GM18909 (cell line): ENCODE data around the gene PPP1CB.
"Not testable (repeated sequence)": the region's sequence is repeated elsewhere in the genome, so short reads cannot be mapped to it uniquely, and the experiment has no call there.

Experiments
- ATAC-seq: cut with Tn5 transposase; IDR thresholded peaks from one replicate; pipeline ENCODE4 v1.9.1; 2021; ENCODE audit warnings: mild to moderate bottlenecking; ENCODE audit not compliant: unreplicated experiment, poor library complexity

Gene PPP1CB

DNA sequence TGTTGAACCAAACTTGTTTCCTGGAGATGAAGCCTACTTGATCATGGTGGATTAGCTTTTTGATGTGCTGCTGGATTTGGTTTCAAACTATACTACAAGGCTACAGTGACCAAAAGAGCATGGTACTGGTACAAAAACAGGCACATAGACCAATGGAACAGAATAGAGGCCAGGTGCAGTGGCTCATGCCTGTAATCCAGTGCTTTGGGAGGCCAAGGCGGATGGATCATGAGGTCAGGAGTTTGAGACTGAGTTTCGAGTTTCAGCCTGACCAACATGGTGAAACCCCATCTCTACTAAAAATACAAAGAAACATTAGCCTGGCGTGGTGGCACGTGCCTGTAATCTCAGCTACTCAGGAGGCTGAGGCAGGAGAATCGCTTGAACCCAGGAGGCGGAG, 9.0 kb upstream of the PPP1CB start:
- not testable (repeated sequence) for ATAC-seq

DNA sequence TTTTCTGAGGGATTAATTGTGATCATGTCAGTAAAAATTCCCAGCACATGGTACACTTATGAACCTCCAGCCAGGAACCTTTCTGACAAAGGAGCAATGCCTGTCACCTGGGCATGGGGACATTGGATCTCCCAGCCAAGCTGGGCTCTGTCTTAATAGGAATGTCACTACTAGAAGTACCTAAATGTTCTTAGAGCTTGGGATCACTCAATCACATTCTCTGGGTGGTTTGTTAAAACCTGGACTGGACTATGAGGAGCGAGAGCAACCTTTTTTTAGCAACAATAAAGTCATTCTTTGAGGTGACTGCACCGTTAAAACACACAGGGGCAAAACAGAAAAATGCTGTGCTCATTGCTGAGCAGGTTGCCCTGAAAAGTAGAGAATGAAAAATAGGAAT, 6.4 kb upstream of the PPP1CB start:
- ATAC-seq = no peak

DNA sequence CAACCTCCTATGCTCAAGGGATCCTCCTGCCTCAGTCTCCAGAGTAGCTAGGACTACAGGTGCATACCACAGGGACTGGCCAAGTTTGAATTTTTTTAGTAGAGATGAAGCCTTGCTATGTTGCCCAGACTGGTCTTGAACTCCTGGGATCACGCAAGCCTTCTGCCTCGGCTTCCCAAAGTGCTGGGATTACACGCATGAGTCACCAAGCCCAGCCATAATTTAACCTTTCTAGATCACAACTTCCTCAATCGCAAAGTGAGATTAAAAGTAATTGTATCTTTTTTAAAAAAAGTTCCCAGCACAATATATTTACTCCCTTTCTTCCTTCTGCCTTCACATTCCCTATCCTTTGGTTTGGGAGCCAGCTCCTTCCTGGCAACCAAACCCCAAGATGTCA, 5.8 kb upstream of the PPP1CB start:
- no peak for ATAC-seq

DNA sequence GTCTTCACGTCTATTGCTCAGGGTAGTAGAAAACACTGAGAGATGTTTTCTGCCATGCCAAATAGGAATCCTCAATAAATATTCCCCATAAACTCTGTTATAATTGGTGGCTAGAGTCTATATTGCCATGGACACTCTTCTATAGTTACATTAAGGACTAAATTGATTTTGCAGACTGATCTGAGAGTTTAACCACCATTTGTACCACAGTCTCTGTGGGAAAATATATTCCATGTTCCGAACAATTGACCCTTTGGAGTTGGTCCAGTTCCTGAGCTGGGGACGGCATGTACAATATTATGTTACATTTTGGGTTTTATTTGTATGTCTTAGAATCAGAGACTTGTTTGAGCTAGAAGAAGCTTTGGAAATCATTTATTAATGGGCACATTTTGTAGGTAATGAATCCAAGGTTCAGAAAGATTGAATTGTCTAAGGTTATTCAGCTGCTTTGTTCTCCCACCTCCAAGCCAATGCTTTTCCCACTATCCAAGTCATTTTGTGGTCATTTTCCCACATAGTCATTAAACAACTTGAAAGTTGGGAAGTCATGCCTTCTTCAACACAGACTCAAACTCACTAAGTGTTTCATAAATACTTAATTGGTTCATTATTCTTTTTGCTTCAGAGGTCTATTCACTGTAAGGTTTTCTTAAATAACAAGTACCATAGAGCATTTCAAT, 5.1 kb upstream of the PPP1CB start:
- no peak for ATAC-seq

DNA sequence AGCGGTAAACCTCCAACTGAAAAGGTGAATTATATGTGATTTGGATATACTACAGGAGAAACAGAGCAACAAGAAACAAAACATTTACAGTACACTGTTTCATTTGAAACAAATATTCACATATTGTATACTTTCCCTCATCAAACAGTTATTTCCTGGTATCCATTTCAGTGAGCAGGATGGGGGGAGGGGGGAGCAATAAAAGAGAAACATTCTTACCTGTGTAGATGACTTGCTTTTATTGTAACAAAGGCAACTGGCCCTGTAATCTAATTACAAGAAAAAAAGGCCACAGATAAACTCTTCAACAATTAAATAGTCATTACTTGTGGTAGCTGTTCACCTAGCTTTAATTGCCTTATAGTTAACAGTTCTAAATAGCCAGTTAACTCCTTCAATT, 3.9 kb upstream of the PPP1CB start:
- no peak for ATAC-seq

DNA sequence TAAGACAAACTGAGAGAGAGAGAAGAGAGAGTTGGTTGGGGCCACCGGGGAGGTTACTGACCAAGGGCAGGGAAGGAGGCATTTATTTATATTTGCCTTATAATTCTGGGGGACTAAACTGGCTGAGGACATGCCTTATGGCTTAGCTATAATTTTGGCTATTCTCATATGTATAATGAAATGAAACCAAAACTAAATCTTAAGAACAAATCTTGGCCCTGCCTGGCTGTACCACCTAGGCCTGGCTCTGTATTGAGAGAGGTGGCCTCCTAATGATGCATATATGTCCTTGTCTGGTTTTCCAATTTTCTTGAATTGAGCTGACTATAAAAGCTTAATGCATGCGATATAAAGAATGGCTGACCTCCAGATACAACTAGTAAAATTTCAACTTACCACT, 3.5 kb upstream of the PPP1CB start:
- no peak for ATAC-seq

DNA sequence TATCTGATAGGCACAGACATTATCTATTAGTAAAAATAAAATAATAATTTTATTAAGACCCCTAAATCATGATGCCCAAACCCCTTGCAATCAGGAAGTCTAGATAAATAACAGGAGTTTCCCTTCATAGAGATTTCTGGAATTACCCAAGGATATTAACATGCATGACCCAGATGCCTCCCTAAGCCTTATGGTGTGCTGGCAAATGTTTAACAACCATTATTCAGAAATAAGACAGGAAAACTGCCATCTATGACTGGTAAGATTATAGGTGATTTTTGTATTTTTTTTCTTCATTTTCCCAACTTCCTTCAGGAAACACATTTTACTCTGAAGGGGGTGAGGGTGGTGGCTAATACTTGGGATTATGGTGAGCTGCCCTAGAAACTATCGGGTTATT, 2.7 kb upstream of the PPP1CB start:
- no peak for ATAC-seq

DNA sequence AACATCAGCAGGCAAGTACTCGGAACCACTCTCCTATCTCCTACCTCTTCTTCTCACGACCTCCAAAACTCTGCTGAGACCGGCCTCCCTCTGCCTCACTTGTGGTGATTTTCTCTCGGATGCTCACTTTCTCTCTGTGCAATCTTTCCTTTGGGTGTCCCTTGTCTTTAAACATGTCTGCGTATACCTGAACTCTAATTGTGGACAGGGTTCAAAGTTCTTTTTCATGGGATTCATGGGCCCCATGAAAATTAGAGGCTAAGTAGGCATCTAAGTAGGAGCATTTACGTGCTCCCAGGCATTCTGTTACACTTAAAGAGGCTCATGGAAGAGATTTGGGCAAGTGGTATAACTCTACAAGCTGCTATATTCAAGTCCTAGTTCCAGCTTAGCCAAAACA, 2.1 kb upstream of the PPP1CB start:
- ATAC-seq = no peak

DNA sequence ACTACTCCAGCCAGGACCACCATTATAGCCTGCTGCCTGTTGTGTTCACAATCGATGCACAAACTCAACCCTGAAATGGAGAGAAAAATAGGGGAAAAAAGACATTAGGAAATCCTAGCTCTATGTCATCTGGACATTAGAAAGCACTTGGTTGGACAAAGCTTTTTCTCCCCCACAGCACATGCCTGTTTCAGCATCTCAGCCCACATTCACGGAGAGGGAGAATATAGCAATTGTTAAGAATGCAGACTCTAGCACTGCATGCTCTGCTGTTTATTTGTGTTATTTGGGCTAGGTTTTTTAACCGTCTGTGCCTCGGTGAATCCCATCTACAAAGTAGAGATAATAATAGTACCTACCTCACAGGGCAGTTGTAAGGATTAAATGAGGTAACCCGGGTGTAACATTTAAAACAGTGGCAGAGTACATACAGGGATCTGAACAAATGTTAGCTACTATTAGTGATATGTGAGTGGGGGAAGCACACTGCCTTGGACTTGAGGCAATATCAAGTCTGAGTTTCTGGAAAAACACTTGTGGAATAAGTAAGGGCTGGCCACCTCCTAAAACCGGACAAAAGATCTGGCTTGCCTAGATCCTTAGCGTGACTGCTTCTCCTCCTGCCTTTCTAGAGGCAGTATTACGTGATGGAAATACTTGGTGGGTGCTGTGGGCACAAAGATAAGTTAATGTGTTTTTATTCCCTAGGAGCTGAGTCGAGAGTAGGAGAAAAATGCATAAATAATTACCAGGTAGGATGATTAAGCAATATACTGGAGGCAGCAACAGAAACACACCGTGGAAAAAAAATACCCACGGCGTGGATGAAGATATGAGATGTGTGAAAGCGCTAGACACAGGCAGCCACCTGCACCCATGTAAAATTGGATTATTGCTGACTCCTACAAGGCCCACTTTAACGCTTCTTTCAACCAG, 1.0 kb upstream of the PPP1CB start:
- no peak for ATAC-seq

DNA sequence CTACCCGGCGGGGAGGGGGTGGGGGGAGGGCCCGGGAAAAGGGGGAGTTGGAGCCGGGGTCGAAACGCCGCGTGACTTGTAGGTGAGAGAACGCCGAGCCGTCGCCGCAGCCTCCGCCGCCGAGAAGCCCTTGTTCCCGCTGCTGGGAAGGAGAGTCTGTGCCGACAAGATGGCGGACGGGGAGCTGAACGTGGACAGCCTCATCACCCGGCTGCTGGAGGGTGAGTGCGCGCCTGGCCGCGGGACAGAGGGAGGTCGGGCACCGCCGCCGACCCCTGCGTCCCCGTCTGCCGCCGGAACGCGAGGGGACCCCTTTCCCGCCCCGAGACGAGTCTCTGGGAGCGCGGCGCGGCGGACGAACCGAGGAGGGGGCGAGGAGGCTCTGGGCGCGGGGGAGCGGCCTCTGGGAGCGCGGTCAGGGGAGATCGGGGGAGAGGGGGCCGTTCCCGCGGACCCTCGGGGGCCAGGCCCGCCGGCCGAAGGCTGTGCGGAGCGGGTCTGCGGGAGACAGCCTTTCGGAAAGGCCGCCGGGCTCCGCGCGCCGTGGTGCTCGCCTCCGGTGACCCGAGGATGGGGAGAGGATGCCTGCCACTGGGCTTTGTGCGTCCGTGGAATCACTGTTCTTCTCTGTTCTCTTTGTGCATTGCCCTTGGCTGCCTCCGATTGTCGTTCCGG, 463 bp downstream of the PPP1CB start:
- ATAC-seq = peak; percentile 35

DNA sequence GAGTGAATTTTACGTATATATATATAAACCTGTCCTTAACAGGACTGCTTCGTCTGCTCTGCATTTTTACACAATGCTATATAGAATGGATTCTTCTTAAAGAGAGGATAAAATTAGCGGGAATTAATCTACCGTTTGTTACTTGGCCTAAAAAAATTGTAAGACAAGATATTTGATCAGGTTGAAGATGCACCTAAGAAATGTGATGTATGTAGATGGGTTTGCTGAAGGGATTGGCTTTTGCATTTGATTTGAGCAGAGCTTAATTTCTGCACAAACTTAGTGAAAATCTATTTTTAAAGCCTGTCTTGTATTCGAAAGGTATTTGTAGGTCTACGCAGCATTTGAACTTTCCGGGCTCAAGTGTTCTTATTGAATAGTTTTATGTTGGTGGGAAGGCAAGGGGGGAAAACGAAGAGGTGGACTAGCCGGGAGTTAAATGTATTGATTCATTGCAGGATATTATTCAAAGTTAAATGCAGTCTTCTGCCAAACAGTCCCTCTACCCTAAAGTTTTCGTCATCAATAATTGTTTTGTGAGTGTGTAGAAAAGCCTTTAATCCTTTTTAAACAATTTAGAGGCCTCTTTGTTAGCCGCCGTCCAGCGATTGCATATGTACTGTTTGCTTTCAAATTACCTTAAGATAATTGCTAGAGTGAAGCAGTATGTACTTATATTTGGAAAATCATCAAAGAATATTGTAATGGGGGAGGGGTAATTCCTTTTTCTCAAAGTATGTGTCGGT, 1.2 kb downstream of the PPP1CB start:
- no peak for ATAC-seq

DNA sequence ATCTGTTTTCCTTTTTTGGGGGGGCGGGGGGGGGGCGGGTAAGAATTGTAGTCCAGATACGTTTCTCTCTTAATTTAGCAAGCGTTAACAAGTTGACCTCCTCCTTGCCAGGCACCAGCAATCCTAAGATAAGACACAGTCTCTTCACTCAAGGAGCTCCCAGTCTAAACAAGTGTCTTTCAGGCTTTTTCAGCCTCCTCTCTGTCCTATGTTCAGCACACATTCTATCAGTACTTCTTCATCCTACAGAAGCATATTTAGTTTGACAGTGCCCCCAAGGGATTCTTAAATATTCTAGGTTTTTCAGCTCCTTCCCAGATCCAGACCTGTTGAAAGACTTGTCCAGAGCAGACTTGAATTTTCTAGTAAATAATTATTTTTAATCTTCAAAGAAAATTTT, 2.7 kb downstream of the PPP1CB start:
- no peak for ATAC-seq

DNA sequence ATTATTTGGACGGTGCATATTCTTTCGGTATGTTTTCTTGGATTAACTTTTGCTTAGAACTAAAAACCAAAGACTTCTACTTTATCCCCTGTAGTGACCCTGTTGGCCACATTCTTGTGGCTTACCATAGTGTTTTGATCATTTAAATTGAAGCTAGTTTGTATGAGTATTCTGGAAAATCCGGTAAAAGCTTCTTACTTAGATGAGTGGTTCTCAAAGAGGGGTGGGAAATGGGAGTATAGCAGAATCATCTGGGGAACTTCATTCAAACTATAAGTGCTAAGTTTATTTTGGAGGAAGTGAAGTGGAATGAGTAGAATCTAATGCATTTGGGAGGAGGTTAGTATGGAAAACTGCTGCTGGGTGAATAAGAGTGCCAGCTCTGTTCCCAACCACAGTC, 3.8 kb downstream of the PPP1CB start:
- ATAC-seq = no peak

DNA sequence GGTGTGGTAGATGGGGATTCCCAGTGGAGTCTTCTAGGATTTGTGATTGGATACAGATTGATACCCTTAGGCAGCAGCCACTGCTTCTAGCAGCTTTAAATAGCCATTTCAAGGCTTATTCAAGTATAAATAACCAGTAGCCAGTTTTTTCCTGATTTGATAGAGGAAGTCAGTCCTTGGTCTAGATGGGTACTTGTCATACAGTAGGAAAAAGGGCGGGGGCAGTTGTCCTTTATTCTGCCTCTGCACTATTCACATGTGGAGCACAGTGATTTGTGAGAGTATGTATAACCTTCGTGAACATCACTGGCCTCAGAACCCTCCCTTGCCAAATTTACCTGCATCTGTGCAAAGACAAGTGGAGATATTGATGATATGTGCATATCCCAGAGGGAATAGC, 6.8 kb downstream of the PPP1CB start:
- ATAC-seq = no peak

DNA sequence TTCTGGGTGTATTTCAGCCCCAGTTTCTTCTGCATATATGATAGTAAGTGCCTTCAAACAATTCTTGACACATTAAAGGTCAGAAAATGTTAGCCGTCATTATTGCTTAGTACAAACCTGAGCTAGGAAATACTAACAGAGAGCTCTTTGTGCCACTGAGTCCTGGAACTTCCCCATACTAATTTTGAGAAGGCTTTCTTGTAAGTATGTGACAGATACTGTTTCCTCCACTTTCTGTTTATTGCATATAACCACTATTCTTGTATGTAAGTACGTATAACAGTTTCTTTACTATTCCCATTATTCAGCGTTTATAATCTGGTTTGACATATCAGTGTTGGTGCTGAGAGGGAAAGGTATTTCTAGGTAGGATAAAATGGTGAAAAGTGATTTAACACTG, 9.8 kb downstream of the PPP1CB start:
- ATAC-seq = no peak

DNA sequence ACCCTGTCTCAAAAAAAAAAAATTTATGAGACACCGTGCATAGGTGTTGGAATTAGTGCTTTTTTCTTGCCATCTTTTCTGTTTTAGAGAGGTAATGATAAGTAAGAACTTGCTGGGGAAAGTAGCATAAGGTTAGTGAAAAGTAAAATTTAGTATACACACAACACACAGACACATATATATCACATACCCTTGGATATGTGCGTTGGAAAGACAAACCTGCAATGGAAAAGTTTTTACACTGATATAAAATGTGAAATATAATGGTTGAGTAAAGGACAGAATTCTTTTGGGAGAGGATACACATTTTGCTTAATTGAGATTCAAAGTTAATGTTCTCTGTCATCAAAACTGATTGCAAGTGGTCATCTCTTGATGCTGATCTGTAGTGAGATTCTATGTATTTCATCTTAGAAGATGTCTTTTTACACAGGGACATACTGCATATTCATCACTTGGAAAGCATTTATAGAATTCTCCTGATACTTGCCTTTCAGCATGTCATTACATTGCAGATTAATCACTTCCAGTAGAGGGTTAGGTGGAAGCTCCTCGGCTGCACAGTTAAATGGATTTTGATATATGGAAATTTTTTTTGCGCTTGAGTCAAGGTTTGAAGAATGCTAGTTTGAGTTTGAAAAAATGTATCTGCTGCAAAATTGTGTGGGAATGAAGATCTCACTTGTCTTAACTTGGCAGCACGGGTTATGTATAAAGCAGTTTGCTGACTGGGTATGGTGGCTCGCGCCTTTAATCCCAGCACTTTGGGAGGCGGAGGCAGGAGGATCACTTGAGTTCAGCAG, 13.5 kb downstream of the PPP1CB start:
- no peak for ATAC-seq

DNA sequence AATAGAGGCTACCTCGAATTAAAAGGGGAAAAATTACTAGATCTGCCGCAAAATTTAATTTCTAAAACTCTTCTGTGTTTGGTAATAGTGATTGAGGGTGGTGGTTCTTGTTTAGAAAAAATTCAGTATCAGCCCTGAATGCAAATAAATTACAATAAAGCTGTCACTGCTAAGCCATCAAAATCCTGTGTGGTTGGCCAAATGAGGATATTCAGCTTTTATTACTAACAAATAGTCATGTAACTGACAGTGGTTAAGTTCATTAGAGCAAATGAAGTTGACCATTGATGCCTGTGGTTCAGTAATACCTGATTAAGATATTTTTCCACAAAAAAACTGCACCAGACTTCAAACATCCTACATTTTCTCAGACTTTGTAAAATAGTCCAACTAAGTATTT, 14.4 kb downstream of the PPP1CB start:
- ATAC-seq = no peak

DNA sequence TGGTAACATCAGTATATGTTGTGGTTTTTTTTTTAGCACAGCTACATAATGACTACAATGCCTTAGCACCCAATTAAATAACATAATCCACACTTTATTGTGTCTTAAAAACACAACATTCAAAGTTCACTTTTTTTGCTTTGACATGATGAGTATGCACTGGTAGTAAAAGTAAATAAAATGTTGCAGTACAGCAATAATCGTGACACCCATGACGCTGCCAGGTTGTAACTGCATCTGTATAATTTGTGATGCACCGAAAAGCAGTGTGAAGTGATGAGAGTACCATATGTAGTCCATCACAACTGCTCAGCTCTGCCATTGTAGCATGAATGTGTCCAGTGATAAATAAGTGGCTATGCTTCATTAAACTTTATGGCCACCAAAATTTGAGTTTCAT, 15.7 kb downstream of the PPP1CB start:
- ATAC-seq = no peak

DNA sequence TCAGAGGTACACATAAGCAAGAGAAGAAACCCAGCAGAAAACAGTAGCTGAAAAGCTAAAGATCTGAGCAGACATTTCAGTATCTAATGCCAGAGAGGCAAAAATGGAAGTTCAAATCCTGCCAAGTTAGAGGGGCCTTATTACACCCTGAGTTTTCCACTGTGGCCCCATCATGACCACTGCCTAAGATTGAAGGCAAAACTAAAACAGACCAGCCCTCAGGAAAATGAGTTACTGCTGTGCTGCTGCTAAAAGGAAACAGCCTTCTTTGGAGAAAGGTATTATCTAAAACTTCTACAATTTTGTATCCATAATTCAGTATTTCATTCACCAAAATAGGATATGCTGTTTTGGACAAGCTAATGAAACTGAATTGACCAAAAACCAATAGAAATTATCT, 16.8 kb downstream of the PPP1CB start:
- no peak for ATAC-seq

DNA sequence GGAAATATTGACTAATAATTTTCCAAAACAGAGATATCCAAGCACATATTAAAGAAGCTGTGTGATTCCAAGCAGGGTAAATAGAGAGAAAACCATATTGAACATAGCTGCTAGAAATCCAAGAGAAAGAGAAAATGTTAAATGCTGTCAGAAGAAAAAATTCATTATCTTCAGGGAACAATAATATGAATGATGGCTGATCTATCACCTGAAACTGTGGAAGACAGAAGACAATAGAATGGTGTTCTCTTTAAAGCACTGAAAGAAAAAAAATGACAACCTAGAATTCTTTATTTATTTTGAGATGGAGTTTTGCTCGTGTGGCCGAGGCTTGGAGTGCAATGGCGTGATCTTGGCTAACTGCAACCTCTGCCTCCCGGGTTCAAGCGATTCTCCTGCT, 17.3 kb downstream of the PPP1CB start:
- ATAC-seq = no peak
